Measurements from ENCODE around the gene LEMD2.

DNA sequence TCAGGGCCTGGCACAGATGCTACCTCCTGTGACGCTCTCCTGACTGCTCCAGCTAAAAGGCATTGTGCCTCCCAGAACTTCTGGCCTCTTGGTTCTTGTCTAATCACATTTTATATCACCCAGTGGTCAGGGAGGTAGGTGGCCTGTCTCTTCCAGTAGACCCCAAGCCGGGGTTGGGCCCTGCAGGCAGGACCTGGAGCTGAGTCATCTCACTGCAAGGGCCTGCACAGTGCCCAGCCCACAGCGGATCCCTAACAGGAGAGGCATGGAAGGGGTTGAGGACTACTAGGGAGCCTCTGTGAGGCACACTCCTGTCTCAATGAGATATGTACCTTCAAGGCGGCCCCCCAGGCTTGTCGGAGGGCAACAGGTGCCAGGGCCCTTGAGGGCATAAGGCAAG is 6.4 kb downstream of the LEMD2 start:
- TF ChIP-seq, protein P1, sequence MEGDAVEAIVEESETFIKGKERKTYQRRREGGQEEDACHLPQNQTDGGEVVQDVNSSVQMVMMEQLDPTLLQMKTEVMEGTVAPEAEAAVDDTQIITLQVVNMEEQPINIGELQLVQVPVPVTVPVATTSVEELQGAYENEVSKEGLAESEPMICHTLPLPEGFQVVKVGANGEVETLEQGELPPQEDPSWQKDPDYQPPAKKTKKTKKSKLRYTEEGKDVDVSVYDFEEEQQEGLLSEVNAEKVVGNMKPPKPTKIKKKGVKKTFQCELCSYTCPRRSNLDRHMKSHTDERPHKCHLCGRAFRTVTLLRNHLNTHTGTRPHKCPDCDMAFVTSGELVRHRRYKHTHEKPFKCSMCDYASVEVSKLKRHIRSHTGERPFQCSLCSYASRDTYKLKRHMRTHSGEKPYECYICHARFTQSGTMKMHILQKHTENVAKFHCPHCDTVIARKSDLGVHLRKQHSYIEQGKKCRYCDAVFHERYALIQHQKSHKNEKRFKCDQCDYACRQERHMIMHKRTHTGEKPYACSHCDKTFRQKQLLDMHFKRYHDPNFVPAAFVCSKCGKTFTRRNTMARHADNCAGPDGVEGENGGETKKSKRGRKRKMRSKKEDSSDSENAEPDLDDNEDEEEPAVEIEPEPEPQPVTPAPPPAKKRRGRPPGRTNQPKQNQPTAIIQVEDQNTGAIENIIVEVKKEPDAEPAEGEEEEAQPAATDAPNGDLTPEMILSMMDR (IDR thresholded peaks at IDR 0.05): no peak
- no peak for TF ChIP-seq POLR2A (IDR thresholded peaks at IDR 0.05)
